Measurements from ENCODE around the gene TJAP1.
A peak's percentile ranks its signal among the peaks of the same experiment; 100 is the strongest.

The TJAP1 gene

DNA sequence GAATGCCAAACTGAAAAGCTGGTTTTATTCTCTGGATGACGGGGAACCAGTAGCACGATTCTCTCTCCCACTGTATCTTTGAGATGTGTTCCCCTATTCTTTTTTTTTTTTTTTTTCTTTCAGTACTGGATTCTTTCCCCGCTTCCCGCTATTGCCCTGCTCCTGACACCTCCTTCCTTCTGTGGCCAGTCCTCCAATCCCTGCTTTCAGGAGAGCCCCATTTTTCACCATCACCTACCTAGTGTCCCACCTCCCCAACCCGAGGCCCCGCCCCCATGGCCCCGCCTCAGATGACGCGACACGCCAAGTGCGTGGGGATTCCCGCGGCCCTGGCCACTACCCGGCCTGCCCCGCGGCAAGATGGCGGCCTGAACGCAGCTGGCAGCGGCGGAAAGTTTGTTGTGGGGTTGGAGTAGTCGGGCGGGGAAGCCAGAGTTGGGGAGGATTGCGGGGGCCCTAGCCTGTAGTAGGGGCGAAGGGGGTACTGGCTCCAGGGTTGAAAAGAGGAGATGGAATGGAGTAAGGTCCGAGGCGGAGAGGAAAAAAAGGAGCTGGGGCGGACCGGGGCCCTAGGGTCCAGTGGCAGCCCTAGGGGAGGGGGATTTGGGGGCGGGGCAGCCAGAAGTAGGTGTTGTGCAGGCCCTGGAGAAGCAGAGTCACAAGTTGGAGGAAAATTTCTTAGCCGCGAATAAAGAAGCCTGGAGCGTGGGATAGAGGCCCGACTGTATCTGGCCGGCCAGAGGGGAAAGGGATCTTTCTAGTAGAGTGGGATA, at the start of gene TJAP1 (continued):
- TF ChIP-seq, protein P1, sequence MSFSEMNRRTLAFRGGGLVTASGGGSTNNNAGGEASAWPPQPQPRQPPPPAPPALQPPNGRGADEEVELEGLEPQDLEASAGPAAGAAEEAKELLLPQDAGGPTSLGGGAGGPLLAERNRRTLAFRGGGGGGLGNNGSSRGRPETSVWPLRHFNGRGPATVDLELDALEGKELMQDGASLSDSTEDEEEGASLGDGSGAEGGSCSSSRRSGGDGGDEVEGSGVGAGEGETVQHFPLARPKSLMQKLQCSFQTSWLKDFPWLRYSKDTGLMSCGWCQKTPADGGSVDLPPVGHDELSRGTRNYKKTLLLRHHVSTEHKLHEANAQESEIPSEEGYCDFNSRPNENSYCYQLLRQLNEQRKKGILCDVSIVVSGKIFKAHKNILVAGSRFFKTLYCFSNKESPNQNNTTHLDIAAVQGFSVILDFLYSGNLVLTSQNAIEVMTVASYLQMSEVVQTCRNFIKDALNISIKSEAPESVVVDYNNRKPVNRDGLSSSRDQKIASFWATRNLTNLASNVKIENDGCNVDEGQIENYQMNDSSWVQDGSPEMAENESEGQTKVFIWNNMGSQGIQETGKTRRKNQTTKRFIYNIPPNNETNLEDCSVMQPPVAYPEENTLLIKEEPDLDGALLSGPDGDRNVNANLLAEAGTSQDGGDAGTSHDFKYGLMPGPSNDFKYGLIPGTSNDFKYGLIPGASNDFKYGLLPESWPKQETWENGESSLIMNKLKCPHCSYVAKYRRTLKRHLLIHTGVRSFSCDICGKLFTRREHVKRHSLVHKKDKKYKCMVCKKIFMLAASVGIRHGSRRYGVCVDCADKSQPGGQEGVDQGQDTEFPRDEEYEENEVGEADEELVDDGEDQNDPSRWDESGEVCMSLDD (tag by site-specific recombination; IDR thresholded peaks at IDR 0.05): 0 out of 2 replicates have a peak, but pooled peaks have one; percentile 40
- peak; percentile 68 for TF ChIP-seq EGR2 (tag by site-specific recombination; IDR thresholded peaks at IDR 0.05; ENCODE audit: low read depth)
- peak; percentile 55; the same call in 1 of the 2 replicates for TF ChIP-seq ZEB2 (tag by site-specific recombination; IDR thresholded peaks at IDR 0.05)
- TF ChIP-seq IKZF3 (tag by site-specific recombination; IDR thresholded peaks at IDR 0.05): peak; percentile 34; the same call in 1 of the 2 replicates
- no peak for TF ChIP-seq ZNF670 (tag by site-specific recombination; IDR thresholded peaks at IDR 0.05; ENCODE audit: low read depth)
- TF ChIP-seq ZNF791 (tag by site-specific recombination; IDR thresholded peaks at IDR 0.05): no peak

DNA sequence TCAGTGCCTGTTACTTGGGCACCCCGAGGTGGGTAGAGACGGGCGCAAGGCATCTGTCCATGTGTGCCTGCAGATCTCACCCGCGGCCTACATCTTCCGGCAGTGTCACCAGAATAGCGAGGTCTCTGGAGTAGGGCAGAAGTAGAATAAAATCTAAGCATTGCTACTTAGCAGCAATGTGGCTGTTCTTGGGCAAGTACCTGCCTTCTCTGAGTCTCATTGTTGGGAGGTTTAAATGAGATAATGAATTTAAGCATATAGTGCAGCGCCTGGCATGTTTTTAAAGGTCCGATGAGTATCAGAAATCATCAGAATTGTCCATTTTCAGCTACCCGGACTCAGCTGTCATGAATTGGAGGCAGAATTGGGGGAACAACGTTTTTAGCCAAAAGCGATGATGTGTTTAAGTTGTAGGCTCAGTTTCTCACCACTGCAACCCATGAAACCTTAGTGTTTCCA, 49.2 kb upstream of the TJAP1 start:
- Histone ChIP-seq H3K4me3 (ENCODE audit: low read depth, low read length) (peak overlapping the region; percentile 92), H3K9me3 (ENCODE audit: control insufficient read depth, insufficient read depth, low read depth, low read length) (no peaks in the 10 kb centered on the region), H3K36me3 (ENCODE audit: control insufficient read depth in 2 of 2, insufficient read depth in 1 of 2, low read length in 2 of 2) (peaks cover 7 to 14% of the 10 kb centered on the region in 2 experiments; a peak in 2 of 3 replicates), H3K27ac (ENCODE audit: extremely low read depth, low read depth, low read length) (peak overlapping the region; percentile 84), H3K4me1 (ENCODE audit: control insufficient read depth, insufficient read depth, low read length) (peaks cover 7% of the 10 kb centered on the region; the same call in 1 of the 2 replicates)
- CTCF ChIA-PET: interaction anchor here (0.5 to 0.9 kb wide), 2 partner anchors 80 to 528 kb away, joined by 3 to 4 read pairs; no protein-coding TSS in a partner anchor
- POLR2A ChIA-PET: interaction anchor here (0.8 to 2.6 kb wide), 8 partner anchors 9 to 89 kb away, joined by 3 to 28 read pairs (median 4); partner anchors contain the start of genes POLR1C, YIPF3 and ZNF318
- TF ChIP-seq ZNF211 (tag by site-specific recombination; IDR thresholded peaks at IDR 0.05; ENCODE audit: low read depth) (no peak), ZNF10 (tag by site-specific recombination; IDR thresholded peaks at IDR 0.05) (0 out of 2 replicates have a peak, but pooled peaks have one; percentile 1), ZNF416 (tag by site-specific recombination; IDR thresholded peaks at IDR 0.05) (no peak), ZNF560 (tag by site-specific recombination; IDR thresholded peaks at IDR 0.05; ENCODE audit: borderline replicate concordance) (no peak), ZNF146 (tag by site-specific recombination; IDR thresholded peaks at IDR 0.05) (no peak), ZNF335 (tag by site-specific recombination; conservative IDR thresholded peaks at IDR 0.05) (0 out of 2 replicates have a peak, but pooled peaks have one; percentile 58), ZNF664 (tag by site-specific recombination; IDR thresholded peaks at IDR 0.05) (peak; percentile 98), HOXA7 (CRISPR knock-in tag; IDR thresholded peaks at IDR 0.05; ENCODE audit: borderline replicate concordance) (no peak), ZNF169 (tag by site-specific recombination; IDR thresholded peaks at IDR 0.05) (no peak), ZNF433 (tag by site-specific recombination; IDR thresholded peaks at IDR 0.05; ENCODE audit: low read depth) (no peak), SP7 (tag by site-specific recombination; IDR thresholded peaks at IDR 0.05) (no peak), ZNF623 (tag by site-specific recombination; IDR thresholded peaks at IDR 0.05) (0 out of 2 replicates have a peak, but pooled peaks have one; percentile 5), ZNF707 (tag by site-specific recombination; IDR thresholded peaks at IDR 0.05) (no peak), ZNF76 (tag by site-specific recombination; IDR thresholded peaks at IDR 0.05; ENCODE audit: borderline replicate concordance, low read depth) (no peak), ZBTB48 (tag by site-specific recombination; IDR thresholded peaks at IDR 0.05) (no peak), EGR2 (tag by site-specific recombination; IDR thresholded peaks at IDR 0.05; ENCODE audit: low read depth) (no peak)
- TF ChIP-seq, protein P2, sequence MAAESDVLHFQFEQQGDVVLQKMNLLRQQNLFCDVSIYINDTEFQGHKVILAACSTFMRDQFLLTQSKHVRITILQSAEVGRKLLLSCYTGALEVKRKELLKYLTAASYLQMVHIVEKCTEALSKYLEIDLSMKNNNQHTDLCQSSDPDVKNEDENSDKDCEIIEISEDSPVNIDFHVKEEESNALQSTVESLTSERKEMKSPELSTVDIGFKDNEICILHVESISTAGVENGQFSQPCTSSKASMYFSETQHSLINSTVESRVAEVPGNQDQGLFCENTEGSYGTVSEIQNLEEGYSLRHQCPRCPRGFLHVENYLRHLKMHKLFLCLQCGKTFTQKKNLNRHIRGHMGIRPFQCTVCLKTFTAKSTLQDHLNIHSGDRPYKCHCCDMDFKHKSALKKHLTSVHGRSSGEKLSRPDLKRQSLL (tag by site-specific recombination; IDR thresholded peaks at IDR 0.05): no peak
- TF ChIP-seq, protein P3, sequence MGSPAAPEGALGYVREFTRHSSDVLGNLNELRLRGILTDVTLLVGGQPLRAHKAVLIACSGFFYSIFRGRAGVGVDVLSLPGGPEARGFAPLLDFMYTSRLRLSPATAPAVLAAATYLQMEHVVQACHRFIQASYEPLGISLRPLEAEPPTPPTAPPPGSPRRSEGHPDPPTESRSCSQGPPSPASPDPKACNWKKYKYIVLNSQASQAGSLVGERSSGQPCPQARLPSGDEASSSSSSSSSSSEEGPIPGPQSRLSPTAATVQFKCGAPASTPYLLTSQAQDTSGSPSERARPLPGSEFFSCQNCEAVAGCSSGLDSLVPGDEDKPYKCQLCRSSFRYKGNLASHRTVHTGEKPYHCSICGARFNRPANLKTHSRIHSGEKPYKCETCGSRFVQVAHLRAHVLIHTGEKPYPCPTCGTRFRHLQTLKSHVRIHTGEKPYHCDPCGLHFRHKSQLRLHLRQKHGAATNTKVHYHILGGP (tag by site-specific recombination; IDR thresholded peaks at IDR 0.05): no peak
- TF ChIP-seq, protein P4, sequence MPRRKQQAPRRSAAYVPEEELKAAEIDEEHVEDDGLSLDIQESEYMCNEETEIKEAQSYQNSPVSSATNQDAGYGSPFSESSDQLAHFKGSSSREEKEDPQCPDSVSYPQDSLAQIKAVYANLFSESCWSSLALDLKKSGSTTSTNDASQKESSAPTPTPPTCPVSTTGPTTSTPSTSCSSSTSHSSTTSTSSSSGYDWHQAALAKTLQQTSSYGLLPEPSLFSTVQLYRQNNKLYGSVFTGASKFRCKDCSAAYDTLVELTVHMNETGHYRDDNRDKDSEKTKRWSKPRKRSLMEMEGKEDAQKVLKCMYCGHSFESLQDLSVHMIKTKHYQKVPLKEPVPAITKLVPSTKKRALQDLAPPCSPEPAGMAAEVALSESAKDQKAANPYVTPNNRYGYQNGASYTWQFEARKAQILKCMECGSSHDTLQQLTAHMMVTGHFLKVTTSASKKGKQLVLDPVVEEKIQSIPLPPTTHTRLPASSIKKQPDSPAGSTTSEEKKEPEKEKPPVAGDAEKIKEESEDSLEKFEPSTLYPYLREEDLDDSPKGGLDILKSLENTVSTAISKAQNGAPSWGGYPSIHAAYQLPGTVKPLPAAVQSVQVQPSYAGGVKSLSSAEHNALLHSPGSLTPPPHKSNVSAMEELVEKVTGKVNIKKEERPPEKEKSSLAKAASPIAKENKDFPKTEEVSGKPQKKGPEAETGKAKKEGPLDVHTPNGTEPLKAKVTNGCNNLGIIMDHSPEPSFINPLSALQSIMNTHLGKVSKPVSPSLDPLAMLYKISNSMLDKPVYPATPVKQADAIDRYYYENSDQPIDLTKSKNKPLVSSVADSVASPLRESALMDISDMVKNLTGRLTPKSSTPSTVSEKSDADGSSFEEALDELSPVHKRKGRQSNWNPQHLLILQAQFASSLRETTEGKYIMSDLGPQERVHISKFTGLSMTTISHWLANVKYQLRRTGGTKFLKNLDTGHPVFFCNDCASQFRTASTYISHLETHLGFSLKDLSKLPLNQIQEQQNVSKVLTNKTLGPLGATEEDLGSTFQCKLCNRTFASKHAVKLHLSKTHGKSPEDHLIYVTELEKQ (tag by site-specific recombination; IDR thresholded peaks at IDR 0.05; ENCODE audit: borderline replicate concordance): no peak
- TF ChIP-seq, protein P5, sequence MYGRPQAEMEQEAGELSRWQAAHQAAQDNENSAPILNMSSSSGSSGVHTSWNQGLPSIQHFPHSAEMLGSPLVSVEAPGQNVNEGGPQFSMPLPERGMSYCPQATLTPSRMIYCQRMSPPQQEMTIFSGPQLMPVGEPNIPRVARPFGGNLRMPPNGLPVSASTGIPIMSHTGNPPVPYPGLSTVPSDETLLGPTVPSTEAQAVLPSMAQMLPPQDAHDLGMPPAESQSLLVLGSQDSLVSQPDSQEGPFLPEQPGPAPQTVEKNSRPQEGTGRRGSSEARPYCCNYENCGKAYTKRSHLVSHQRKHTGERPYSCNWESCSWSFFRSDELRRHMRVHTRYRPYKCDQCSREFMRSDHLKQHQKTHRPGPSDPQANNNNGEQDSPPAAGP (tag by site-specific recombination; IDR thresholded peaks at IDR 0.05): no peak
